GM21723 (cell line): ENCODE measurements around the gene ABTB2.

Experiments used
- ATAC-seq: cut with Tn5 transposase; IDR thresholded peaks from one replicate; pipeline ENCODE4 v1.9.1; 2021; ENCODE audit warnings: mild to moderate bottlenecking, moderate library complexity; ENCODE audit not compliant: unreplicated experiment

The ABTB2 gene

DNA sequence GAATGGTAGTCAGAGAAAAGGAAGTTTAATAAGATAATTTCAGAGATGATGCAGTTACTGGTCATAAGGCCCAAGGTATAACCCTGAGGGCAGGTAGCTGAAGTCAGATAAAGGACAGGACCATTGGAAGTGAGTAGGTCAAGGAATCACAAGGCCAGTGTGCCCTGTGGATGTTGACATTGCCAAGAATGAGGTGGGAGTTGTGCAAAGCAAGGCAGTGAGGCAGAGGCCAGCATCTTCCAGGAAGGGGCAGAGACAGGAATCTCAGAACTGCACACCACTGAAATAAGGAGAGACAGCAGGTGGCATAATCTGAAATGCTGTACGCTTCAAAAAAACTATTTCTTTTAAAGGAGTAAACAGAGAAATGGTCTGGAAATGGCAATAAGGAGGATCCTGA, 61.4 kb downstream of the ABTB2 start:
- ATAC-seq = no peak

- no peak for ATAC-seq
Observed at GRCh38 chr11:34292546-34292945, 65.3 kb downstream of the ABTB2 start.

GRCh38 chr11:34292111-34292510, 65.7 kb downstream of the ABTB2 start:
- no peak for ATAC-seq

- no peak for ATAC-seq
Observed at GRCh38 chr11:34290926-34291325, 66.9 kb downstream of the ABTB2 start.

DNA sequence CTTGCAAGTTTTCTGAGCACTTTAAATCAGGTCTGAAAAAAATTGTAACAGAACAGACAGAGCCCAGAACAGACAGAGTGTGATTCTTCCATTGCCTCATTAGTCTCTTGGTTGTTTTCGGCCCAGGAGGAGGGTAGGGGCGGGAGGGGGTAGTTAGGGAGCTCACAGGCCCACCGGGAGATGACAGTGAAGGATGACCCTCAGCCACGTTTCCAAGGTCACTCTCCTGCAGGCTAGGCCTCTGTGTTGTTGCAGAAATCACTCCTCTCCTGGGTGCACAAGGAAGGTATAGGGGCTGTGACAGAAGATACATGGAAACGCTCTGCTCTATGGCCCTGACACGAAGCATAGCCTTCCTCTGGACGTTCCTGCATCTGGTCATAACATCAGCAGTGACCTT, 69.3 kb downstream of the ABTB2 start:
- ATAC-seq = no peak

GRCh38 chr11:34284811-34285481, 72.9 kb downstream of the ABTB2 start:
- ATAC-seq = no peak

DNA sequence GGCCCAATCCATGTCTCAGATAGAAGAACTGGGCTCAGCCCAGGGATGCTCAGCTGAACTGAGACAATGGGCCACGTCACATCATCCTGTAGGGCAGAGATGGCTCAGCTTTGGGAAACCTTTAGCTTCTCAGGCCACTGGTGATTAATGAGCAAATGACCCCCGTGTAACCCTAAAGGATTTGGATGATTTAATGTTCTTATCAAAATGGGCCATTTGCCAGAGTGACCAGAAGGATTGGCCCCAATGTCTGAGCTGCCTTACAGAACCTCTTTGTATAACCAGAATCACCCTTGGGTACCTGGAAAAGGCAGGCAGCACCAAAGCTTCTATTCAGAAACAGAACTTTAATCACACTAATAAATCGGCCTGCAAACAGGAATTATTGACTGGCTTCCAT, 73.7 kb downstream of the ABTB2 start:
- no peak for ATAC-seq

DNA sequence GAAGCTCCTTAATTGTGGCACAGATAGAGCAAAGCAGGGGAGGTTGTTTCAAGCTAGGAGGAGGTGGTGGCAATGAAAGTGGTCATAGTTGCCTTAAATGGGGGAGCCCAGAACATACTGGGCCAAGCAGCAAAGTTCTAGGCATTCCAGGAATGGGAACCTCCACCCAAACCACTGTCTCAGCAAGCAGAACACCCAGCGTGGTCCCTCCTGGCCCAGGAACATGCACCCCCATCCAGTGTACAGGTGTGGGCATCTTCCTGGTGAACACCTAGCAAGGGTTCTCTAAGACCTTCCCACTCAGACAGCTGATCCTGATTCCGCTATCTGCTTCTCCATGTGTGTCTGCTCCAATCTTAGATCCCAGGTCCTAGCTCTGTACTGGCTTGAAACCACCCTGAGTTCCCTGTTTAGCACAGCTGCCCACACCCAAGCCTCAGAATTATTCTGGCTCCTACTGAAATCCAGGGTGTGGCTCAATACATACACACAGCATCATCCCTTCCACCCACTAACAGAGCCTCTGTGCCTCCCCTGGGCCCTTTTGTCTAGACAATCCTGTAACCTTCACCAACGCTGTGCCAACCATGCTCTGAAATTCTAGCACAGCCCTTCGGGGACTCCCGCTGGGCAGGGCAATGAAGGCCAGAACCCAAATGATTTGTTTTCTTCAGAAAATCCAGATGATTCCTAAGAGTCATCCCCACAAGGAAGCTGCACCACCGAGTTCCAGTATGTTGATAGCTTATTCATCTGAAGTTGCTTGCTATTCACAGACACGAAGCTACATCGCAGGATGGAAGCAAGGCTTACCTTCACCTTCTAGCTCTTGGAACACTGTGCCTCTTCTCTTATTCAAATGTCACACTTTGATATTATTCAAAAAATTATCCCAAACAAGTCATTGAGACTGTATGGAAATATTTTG, 76.6 kb downstream of the ABTB2 start:
- no peak for ATAC-seq

DNA sequence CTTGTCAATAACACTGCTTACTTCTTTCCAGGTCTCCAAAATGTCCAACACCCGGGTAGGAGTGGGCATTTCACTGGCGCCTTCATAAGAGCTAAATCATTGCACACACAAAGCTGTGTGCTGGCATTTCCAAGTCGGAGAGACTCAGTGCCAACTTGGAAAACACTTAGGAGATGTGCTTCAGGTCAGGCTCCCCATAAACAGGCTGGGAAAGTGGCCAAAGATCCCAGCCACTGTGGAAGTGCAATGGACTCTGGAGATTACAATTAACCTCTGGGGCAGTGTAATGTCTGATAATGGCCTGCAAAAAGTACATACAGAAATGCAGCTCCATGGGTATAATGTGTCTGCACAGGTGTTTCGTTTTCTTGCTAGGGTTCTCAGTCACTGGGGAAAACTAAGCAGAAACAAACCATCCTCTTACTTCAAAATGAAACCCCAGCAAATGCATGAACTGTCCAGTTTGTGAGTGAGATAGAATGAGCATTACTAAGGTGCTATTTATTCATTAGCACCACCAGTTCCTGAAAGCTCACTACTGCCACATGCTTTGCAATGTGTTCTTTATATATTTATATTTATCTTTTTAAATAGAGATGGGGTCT, 79.0 kb downstream of the ABTB2 start:
- ATAC-seq = peak; percentile 73

DNA sequence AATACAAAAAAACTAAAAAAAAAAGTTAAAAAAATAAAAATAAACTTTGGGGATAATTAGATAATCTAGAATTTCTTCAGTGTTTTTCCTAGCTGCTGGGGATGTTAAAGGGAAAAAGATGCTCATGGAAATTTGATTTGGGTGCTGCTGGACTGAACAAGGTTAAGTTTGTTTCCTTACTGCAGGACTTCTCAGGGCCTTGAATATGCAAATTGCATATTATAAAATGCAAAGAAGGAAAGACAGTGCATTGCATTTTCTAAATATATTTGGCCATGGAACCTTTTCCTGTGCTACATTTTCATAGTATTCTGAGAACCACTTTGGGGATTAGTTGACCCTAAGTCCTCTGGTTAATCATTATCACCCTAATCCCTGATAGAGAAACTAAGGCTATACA, 79.6 kb downstream of the ABTB2 start:
- ATAC-seq = no peak

GRCh38 chr11:34277171-34277570, 80.6 kb downstream of the ABTB2 start:
- no peak for ATAC-seq

DNA sequence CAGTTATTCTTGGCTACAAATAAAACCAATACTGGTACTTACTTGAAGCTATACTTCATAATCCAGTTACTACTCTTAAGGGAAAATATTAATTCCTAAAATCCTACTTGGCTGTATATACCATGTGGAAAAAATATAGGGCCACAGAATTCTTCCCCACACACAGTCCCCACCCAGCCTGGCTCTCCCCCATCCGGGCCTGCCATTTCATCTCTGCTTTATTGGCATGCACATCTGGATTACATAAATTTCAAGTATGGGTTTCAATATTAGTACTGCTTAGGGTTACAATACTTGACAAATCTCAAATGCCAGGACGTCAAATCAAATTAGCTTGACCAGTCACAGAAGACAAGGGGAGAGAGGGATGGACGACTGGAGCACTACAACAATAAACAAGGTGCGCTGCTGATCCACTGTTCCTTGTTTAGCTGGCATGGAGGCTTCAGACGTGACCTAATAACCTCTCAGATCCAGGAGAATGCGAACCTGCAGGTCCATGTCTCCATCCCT, 81.4 kb downstream of the ABTB2 start:
- no peak for ATAC-seq

DNA sequence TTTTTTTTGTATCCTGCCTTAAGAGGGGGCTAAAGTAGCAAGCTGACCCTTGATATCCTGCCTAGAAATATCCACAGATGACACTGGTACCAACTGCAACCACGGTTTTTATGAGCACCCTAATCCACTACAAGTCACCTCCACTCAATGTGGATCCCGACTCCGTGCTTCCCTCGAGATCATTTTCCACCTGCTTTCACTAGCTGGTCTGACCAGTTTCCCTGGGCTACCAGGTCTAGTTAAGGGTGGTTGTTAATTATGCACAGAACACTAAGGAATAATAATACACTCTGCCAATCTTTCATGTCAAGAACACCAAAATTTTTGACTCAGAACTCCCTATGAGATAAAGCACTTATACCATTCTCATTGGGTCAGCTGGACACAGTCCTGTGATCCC, 82.3 kb downstream of the ABTB2 start:
- ATAC-seq = no peak

- ATAC-seq = no peak
Observed at GRCh38 chr11:34274712-34275398, 83.0 kb downstream of the ABTB2 start.

DNA sequence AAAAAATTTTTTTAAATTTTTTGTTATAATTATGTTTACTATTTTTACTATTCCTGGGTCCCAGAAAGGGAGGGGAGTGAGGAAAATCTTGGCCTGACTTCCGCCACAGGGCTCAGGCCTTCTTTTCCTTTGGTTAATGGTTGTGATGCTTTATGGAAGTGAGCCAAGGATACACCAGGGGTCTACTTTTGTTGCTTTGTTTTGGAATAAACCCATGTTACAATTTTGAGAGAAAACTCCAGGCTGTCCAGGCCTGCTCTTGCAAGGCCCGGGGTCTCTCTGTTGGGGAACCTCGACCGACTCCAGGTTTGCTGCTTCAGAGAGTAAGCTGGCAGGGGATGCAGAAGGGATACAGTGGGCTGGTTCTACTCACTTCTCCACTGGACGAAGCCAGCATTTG, 84.7 kb downstream of the ABTB2 start:
- no peak for ATAC-seq

DNA sequence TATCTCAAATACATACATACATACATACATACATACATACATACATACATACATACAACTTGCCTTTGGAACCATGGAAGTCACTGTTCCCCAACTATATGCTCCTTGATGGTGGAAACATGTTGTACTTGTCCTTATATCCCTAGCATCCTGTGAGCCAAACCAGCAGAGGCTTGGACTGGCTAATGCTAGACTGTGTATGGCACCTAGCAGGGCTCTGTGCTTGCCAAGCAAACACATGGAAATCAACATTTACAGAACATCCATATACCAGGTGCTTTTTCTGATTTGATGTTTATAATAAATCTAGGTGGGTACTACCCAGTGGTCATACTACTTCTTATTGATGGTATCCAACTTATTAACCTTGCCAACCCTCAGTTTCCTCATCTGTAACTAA, 86.1 kb downstream of the ABTB2 start:
- ATAC-seq = no peak

DNA sequence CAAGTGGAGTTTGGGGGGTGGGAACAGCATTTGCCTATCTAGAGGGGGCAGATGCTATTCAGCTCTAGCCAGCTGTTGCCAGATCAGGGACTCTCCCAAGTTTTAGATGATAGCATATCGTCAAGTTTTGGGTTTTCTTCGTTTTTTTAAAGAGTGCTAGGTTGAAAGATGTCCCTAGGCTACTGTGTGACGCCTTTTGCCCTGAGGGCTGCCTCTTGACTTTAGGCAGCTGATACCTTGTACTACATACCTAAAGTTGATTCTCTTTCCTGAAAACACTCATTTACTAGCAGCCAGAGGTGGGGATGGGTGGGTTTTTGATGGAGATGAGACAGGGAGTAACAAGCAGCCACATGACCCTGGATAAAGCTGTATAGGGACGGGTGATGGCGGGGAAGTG, 87.1 kb downstream of the ABTB2 start:
- ATAC-seq = no peak

DNA sequence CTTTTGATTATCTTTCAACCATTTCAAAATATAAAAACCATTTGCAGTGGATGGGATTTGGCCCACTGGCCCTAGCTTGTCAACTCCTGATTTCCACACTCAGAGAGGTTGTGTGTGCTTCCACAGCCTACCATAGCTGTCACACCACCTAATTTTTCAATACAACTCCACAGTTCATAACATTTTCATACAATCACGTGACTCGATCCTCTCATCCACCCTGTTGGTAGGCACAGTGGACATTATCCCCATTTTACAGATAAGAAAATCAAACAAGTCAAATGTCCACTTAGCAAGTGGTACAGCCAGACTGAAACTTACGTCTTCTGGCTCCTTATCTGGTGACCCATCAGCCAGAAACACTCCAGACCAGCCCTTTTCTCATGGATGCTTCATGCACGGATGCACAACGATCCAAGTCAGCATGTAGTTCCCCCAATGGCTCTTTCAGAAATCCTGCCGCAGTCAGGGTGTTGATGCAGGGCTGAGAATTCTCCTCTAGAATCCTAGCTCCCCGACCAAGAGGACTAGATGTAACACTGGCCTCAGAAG, 88.0 kb downstream of the ABTB2 start:
- no peak for ATAC-seq

GRCh38 chr11:34268906-34269430, 88.8 kb downstream of the ABTB2 start:
- ATAC-seq = no peak

DNA sequence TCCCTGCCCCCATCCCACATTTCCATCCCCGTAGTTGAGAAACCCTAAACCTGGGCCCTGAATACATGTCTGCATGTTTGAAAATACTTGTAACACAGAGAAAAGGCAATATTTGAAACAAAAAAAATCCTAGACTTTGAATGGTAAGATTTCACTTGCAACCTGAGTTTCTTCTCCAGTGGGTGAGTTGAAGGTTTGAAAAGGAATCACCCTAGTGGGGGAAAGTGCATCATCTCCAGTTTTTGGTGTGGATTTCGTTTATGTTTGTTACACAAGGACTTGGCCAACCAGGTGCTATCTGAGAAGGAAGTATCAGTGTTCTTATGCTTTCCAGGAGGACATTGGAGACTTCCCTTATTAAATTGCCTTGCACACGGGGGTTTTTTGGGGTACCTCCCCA, 90.4 kb downstream of the ABTB2 start:
- no peak for ATAC-seq

- ATAC-seq = no peak
Observed at GRCh38 chr11:34267013-34267412, 90.8 kb downstream of the ABTB2 start.
